Measurements from ENCODE around the gene ARPC5. TPM values are rescaled to one million over a fixed set of nuclear protein-coding genes. Genes with fewer than 3 reads are reported as not detected.
"Not testable (repeated sequence)": the region's sequence is repeated elsewhere in the genome, so short reads cannot be mapped to it uniquely, and the experiment has no call there.

ARPC5 gene
- total RNA-seq, 4 donors from 2014 or later = 33.0 to 73.5 (median 68.2) TPM

DNA sequence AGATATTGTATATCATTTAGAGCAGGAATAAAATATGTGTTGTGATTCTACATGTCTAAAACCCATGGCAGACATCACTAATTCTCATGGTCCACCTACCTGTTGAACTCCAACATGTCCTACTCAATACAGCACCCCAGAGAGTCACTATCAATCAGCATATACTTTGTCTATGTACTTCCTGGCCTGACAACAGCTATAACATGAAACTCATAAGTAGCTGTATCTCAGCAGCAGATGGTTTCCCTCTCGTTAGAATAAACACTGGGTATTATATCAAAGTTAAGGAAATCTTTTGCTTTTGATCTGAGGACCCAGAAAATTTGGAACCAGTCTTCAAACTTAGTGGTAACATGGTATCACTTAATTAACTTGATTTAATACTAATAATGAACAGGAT lies 15.8 kb downstream of the ARPC5 start:
- H3K4me3 ChIP-seq (ENCODE audit: low read depth, poor library complexity, severe bottlenecking) = no peak overlapping the region
- TF ChIP-seq, protein P1, sequence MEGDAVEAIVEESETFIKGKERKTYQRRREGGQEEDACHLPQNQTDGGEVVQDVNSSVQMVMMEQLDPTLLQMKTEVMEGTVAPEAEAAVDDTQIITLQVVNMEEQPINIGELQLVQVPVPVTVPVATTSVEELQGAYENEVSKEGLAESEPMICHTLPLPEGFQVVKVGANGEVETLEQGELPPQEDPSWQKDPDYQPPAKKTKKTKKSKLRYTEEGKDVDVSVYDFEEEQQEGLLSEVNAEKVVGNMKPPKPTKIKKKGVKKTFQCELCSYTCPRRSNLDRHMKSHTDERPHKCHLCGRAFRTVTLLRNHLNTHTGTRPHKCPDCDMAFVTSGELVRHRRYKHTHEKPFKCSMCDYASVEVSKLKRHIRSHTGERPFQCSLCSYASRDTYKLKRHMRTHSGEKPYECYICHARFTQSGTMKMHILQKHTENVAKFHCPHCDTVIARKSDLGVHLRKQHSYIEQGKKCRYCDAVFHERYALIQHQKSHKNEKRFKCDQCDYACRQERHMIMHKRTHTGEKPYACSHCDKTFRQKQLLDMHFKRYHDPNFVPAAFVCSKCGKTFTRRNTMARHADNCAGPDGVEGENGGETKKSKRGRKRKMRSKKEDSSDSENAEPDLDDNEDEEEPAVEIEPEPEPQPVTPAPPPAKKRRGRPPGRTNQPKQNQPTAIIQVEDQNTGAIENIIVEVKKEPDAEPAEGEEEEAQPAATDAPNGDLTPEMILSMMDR (IDR thresholded peaks at IDR 0.05) = no peak
- no peak for TF ChIP-seq POLR2A (IDR thresholded peaks at IDR 0.05)
- no peak for DNase-seq (ENCODE audit: low spot score in 2 of 2)
- intact Hi-C loops (cut with DNase I; ENCODE audit: low total_unique reads) = loop anchor here (10.0 kb wide), 1 partner anchor 335 kb away; no protein-coding TSS in a partner anchor
- WGBS, 2 donors = 82 to 90% methylated on average over 1 of the region's 1 CpG

DNA sequence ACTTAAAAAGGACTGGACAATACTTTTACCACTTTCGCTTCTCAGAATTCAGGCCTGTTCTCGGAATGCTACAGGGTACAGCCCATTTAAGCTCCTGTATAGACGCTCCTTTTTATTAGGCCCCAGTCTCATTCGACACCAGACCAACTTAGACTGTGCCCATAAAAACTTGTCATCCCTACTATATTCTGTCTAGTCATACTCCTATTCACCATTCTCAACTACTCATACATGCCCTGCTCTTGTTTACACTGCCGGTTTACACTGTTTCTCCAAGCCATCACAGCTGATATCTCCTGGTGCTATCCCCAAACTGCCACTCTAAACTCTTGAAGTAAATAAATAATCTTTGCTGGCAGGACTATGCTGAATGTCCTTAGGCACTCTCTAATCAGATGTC lies 17.4 kb downstream of the ARPC5 start:
- intact Hi-C loops (cut with DNase I; ENCODE audit: low total_unique reads); DNase-seq (ENCODE audit: low spot score in 2 of 2); H3K4me3 ChIP-seq (ENCODE audit: low read depth, poor library complexity, severe bottlenecking): not testable (repeated sequence)
- 85 to 96% methylated on average over 5 of the region's 5 CpGs for WGBS, 2 donors

DNA sequence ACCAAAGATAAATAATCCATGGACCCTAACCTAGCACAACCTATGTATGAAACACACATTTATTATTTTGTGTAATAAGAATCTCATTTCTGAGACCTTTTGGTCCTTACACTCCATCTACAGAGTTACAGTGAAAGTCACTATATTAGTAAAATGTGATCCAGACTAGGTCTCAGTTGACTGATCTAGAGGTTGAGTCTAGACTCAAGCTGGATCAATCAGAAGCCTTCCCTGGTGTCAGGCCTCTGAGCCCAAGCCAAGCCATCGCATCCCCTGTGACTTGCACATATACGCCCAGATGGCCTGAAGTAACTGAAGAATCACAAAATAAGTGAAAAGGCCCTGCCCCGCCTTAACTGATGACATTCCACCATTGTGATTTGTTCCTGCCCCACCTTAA lies 22.6 kb downstream of the ARPC5 start:
- H3K4me3 ChIP-seq (ENCODE audit: low read depth, poor library complexity, severe bottlenecking); DNase-seq (ENCODE audit: low spot score in 2 of 2); intact Hi-C loops (cut with DNase I; ENCODE audit: low total_unique reads): not testable (repeated sequence)
- WGBS, 2 donors = 80 to 94% methylated on average over 2 to 3 of the region's 3 CpGs

DNA sequence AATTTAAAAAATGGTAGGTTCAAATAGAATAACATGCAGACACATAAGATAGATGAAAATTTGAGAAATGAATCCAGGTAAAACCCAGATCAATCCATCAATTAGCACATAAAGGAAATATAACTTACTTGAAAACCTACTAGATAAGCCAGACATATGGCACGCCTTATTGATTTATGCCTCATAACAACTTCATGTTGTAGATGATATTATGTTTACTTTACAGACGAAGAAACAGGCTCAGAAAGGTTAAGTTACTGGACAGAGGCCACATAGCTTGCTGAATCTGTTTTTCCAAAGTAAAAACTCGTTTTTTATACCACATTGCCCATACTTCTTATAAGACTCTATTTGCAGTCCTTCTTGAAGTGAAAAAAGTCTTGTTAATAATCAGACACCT lies 23.2 kb downstream of the ARPC5 start:
- no peak for DNase-seq (ENCODE audit: low spot score in 2 of 2)
- no peak overlapping the region for H3K4me3 ChIP-seq (ENCODE audit: low read depth, poor library complexity, severe bottlenecking)
- intact Hi-C loops (cut with DNase I; ENCODE audit: low total_unique reads) = no loop called here
- TF ChIP-seq, protein P1 (IDR thresholded peaks at IDR 0.05) = no peak
- no peak for TF ChIP-seq POLR2A (IDR thresholded peaks at IDR 0.05)
- WGBS, 2 donors = 73 to 86% methylated on average over 3 of the region's 3 CpGs

DNA sequence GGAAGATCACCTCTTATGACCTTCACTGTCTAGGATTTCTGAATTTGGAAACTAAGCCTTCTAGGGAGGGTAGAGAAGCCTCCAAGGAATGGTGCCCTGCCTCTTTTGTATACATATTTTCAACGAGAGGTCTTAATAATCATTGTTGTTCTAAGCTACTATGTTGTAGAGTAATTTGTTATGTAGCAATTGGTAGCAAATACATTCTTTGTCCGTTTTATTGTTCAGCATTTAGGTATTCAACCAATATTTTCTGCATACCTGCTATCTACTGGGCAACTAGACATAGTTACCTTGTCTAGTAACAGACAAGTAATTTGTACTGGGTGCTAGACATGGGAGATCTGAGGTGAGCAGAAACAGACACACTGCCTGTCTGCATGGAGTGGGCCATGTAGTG lies 24.6 kb downstream of the ARPC5 start:
- WGBS, 2 donors = 46 to 83% methylated on average over 2 of the region's 2 CpGs
- intact Hi-C loops (cut with DNase I; ENCODE audit: low total_unique reads) = no loop called here
- no peak for TF ChIP-seq POLR2A (IDR thresholded peaks at IDR 0.05)
- TF ChIP-seq, protein P1 (IDR thresholded peaks at IDR 0.05) = no peak
- DNase-seq (ENCODE audit: low spot score in 2 of 2) = no peak
- H3K4me3 ChIP-seq (ENCODE audit: low read depth, poor library complexity, severe bottlenecking) = no peak overlapping the region

DNA sequence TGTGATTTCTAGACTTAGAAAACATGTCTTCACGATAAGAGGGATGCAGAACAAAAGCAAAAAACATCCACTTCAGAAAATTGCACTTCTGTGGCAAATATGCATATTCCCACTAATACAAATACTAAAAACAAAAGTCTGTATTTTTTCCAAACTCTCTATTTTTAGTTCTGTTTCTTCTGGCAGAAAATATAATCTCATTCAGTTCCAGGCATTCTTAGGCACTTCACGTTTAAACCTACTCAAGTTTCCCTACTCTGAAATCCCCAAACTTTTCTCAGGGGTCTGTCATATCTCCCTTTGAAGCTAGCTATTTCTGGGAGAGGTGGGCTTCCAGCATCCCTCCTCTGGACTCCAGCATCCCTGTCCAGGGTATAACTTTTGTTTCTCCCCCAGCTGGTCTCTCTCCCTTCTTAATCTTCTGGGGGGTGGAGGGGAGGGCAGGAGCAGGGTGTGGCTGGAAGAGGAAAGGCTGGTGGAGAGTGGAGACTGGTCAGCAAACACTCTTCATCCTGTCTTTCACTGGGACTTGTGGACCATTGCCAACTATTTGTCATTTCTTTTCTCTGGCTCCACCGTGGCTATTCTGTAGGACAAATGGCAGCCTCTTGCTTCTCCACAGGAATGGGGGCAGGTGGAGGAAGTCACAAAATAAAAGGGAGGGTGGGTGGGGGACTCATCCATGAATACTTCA lies 25.7 kb downstream of the ARPC5 start:
- intact Hi-C loops (cut with DNase I; ENCODE audit: low total_unique reads) = no loop called here
- 20 to 31% methylated on average over 3 of the region's 3 CpGs for WGBS, 2 donors
- DNase-seq (ENCODE audit: low spot score in 2 of 2) = no peak
- TF ChIP-seq POLR2A (IDR thresholded peaks at IDR 0.05) = no peak
- TF ChIP-seq, protein P1 (IDR thresholded peaks at IDR 0.05) = no peak
- H3K4me3 ChIP-seq (ENCODE audit: low read depth, poor library complexity, severe bottlenecking) = no peak overlapping the region

DNA sequence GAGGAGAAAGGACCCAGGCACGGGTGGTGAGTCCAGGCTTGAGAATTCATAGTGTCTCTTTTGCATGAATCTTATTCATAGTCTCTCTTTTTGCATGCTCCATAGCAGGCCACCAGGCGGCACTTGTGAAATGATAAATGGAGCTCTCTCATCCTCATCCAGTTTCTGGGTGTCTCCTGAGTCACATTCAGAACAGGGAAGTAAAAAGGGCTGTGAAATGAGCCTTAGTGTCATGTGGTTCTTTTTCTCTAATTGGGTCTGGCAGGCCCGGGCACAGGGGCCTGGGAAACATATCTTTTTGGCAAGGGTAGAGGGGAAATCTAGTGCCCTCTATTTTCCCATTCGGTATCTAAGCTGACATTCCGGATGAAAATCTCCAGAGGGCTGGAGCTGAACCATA lies 26.3 kb downstream of the ARPC5 start:
- peak; percentile 70 to 90 for DNase-seq (ENCODE audit: low spot score in 2 of 2)
- intact Hi-C loops (cut with DNase I; ENCODE audit: low total_unique reads) = no loop called here
- no peak for TF ChIP-seq POLR2A (IDR thresholded peaks at IDR 0.05)
- TF ChIP-seq, protein P1 (IDR thresholded peaks at IDR 0.05) = no peak
- no peak overlapping the region for H3K4me3 ChIP-seq (ENCODE audit: low read depth, poor library complexity, severe bottlenecking)
- WGBS, 2 donors = 22 to 28% methylated on average over 5 of the region's 5 CpGs
